CD4-positive, alpha-beta T cell treated with Interleukin-15 for 4 hours (primary cell): ENCODE measurements around the gene BHLHA15.

ENCODE experiments used
- DNase-seq: peaks from one replicate; pipeline ENCODE4 v3.0.0-alpha.2; 2020; ENCODE audit warnings: low spot score

The BHLHA15 gene

DNA sequence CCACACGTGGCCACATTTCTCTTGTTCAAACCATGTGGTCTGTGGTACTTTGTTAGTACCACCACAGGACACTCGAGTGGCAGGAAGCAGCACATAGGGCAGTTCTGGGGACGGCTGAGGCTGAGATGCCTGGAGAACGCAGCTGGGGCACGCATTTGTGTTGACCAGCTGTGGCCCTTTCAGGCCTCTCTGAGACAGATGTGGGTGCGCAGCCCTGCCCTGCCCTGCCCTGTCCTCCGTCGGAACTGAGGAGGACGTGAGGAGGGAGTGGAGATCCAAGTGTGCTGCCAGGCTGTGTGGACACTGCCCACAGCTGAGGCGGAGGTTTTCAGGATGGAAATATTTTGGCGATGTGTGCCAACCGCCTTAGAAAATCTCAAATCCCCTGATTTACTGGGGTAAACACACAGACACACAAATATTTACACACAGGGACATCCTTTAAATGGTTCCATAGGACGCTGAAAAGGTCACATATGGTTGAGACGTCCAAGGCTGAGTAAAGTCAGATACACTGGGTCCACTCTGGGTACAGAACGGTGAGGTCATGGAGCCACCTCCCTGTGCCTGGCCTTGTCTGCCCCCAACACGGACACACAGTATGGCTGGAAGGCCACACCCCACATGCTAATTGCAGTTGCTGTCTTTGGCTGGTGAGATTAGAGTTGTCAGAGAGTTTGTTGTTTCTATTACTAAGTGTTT lies 14.8 kb downstream of the BHLHA15 start:
- no peak for DNase-seq

DNA sequence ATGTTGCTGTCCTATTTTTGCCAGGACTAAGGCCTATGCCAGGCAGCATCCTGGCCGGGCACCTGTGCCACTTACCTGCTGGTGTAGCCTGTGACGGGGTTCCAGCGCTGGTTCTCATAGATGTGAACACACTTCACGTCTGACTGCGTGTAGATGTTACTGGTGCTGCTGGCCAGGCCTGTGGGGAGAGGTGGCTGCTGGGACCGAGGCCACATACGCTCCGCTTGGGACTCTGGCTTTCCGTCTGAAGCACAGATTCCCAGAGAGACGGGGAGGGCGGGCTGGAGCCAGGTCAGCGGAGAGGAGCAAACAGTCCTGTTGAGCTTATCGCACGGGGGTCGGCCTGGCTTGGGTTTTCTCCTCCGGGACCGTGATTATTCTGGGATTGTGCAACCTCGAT lies 16.7 kb downstream of the BHLHA15 start:
- no peak for DNase-seq

DNA sequence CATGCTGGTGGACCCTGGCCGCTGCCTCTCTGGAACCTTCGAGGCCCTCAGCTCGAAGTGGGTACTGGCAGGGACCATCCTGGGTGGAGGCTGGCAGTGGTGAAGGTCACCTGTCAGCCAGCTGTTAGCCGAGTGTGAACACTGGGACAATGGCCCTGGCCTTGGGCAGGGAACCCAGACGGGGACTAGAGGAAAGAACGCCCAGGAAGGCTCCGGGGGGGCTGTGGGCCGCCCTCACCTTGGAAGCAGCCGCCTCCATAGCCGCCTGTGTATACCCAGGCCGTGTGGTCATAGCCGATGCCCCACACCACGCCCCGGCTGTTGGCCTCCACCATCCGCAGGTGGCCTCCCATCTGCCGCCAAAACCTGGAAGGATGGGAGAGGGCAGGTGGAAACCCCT lies 17.6 kb downstream of the BHLHA15 start:
- DNase-seq = no peak

DNA sequence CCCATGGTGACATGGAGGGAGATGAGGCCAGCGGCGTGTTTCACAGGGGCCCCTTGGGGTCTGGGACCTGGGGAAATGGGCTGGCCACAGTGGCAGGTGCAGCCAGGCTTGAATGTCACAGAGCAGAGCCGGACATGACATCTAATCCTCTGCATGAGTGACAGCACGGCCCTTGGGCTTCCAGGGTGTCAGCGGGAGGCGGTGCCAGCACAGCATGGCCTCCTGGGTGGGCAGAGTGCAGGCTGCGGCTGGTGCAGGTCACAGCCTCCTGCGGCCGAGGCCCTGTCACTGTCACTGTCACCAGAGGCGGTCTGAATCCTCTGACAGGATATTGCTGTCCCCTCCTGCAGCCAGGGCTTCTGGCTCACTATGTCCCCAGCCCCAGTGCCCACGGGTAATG lies 18.2 kb downstream of the BHLHA15 start:
- no peak for DNase-seq

DNA sequence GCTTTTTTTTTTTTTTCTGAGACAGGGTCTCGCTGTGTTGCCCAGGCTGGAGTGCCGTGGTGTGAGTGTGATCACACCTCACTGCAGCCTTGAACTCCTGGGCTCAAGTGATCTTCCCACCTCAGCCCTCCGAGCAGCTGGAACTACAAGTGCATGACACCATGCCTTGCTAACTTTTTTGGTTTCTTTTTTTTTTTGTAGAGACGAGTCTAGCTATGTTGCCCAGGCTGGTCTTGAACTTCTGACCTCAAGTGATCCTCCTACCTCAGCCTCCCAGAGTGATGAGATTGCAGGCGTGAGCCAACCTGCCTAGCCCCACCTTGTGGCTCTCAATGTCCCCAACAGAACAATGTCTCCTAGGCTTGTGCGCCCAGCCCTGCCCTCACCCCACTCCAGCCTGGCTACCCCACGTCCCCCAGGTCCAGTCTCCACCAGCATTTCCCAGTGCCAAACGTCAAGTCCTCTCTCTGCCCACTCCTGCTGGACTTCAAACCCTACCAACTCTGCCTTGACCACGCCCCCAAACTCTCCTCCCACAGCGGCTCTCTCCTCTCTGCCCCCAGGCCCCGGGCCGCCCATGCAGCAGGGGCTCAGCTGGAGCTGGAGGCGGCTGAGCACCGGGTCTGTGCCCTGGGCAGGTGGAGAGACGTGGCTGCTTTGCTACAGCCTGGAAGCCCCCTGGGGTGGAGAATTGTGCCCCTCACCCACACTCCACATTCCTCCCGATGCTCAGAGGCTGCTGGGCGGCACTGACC lies 18.9 kb downstream of the BHLHA15 start:
- no peak for DNase-seq

DNA sequence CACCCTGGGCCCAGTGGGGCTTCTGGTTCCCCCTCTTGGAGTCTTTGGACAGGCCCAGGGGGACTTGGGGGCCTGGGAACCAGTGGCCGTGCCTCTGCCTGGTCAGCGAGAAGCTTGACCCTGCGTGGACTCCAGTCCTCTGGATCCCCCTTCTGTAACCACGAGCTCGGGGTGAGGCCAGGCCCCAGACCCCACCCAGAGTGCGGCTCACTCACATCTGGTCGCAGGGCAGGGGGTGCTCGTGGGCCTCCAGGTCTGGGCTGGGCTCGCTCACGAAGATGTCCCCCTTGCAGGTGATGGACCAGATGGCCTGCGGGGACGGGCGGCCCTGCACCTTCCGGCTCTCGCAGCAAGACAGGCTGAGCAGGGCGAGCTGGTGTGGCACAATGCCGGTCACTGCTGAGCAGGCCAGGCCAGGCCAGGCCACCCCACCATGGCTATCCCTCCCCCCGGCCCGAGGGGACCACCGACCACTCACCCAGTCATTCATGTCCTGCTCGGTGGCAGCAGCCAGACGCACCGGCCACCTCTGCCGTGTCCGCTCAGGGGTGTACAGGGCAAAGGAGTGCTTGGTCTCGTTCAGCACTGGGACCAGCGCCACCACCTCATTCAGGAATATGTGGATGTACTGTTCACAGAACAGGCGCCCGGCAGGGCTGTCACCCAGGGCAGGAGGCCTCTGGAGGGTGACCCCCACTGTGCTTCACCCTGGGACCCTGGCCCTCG lies 19.7 kb downstream of the BHLHA15 start:
- DNase-seq = no peak

DNA sequence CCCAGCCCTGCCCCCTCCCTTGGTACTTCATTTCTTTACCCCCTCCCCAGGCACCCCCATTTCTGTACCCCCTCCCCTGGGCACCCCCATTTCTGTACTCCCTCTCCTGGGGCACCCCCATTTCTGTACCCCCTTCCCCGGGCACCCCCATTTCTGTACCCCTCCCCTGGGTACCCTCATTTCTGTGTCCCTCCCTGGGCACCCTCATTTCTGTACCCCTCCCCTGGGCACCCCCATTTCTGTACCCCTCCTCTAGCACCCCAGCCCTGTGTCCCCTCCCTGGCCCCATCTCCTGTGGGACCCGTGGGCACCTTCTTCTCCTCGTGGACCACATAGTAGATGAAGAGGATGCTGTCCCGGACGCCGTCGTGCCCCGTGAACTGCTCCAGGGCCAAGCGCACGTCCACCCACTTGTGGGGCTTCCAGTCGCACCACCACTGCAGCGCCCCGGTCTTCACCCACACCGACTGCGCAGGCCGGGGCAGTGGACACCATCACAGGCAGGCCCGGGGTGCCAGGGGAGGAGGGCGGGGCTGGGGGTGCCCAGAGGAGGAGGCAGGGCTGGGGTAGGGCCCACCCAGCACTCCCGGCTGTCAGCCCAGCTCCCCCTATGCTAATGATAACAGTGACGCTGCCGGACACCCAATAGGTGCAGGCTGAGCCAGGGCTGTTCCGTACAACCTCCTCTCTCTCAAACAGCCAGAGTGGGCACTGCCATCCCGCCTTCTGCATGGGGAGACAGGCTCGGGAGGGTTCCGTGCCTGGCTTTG lies 20.4 kb downstream of the BHLHA15 start:
- DNase-seq = no peak

DNA sequence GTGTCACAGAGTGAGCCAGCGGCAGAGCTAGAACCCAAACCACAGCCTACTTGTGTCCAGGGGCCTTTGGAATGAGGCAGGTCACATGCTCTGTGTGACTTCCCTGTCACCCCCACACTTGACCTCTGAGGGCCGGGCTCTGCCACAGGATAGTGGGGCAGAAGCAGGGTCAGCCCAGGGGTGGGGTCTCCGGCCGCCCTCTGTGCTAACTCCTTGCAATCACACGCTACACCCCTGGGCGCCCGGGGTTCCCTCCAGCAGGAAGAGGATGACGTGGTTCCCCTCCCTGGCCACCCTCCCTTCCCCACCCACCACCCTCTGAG lies 21.0 kb downstream of the BHLHA15 start:
- no peak for DNase-seq

DNA sequence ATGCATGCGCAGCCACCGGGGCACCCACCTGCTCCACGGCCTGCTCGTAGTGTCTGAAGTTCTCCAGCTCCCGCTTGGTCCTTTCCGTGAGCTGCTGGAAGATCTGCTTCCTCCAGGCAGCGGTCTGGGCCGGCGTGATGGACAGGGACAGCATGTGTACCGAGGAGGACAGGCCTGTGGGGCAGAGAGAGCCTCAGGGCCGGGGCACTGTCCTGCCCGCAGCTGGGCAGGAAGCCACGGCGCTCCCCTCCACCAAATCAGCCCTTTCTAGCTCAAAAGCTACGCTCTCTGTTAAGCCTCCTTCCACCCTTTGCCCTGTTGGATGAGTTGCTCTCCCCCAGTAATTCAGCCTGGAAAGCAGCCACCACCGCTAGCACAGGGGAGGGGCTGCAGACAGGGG lies 21.6 kb downstream of the BHLHA15 start:
- no peak for DNase-seq

DNA sequence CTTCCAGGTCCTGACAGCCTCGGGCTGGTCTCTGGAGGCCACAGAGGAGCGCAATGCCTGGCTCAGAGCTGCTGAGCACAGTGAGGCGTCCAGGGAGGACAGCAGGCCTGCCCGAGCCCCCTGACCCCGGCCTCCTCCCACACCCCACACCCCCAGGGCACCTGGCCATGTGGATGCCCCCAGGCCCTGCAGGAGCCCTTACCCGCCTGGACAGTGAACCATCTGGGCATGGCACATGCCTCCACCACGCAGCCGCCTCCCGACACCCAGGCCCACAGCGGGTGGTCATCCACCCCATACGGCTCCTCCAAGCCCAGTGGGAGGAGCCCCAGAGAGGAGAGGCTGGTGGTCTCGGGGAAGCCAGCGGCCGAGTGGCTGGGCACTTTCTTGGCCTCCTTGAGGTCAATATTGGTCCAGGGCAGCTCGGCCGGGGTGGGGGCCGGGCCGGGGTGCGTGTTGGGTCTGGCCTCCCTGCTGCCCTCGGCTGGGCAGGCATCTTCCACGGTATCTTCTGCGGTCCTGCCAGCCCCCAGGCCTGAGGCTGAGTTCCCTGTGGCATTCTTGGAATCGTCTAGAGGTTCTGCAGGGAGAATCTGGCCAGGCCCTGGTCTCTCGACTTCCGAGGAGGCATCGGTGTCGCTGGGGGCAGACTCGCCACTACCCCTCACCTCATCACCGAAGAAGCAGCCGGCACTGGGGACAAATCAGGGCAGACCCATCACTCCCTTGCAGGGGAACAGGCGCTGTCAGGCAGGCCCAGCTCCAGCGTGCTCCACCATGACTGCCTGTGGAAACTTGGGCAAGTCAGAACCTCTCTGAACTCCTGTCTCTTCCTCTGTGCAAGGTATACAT lies 22.2 kb downstream of the BHLHA15 start:
- no peak for DNase-seq

DNA sequence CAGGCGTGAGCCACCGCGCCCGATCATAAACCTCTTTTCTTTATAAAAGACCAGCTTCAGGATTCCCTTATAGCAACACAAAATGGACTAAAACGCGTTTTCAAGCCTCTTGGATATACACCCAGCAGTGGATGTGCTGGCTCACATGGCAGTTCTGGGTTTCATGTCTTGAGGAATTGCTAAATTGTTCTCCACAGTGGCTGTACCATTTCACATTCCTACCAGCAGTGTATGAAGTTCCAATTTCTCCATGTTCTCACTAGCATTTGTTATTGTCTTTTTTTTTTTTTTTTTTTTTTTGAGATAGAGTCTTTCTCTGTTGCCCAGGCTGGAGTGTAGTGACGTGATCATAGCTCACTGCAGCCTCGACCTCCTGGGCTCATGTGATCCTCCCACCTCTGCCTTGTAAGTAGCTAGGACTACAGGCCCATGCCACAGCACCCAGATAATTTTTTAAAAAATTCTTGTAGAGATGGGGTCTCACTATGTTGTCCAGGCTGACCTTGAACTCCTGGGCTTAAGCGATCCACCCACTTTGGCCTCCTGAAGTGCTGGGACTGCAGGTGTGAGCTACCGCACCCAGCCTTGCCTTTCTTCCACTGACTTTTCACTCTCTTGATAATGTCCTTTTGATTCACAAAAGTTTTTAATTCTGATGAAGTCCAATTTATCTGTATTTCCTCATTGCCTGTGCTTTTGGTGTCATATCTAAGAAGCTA lies 23.3 kb downstream of the BHLHA15 start:
- no peak for DNase-seq

DNA sequence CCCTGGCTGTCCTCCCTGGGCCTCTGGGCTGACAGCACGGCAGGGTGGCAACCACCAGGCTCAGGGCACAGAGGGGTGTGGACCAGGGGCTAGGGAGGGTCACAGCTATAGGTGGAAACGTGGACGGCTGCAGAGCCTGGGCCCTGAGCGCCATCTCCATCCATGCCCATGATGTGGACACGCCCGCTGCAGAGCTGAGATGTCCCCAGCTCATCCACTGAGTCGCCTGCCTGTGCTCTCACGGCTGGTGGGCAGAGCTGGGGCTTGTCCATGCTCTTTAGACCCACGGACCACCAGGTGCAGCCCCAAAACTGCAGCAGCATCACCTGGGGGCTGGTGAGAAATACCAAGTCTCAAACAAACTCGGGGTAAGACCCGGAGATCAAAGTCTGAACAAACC lies 24.7 kb downstream of the BHLHA15 start:
- DNase-seq = no peak

DNA sequence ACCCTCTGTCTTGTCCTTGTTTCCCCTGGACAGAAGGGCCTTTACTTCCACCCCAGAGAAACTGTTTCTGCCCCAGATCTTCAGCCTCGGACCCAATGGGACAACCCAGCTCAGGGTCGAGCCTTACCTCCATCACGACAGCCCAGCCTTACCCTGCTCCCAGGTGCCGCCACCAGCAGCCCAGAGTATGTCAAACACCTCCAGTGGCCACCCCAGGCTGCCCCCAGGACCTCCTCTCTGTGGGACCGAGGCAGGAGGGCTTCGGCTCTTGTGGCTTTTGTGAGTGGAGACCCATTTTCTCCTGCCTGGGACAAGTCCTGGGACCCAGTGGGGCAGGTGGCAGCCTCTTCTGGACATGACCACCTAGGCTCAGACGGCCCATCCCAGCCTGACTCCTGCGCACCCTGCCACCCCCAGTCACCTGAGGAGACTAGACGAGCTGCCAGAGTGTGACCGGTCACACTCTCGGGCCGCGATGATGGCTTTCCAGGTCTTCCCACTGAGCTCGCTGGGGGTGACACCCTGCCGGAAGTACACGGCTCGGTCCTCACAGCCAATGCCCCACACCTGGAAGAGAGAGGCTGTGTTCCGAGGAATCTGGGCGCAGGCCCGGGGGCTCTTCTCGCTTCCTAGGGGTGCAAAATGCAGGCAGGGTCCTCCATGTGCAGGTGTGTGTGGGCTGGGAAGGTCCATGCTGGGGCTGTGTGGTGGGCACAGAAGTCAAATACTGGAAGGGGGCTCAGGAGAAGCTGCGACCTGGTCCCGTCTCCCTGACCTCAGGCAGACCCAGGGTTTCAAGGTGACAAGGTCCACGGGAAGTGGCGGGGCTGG lies 25.3 kb downstream of the BHLHA15 start:
- no peak for DNase-seq

DNA sequence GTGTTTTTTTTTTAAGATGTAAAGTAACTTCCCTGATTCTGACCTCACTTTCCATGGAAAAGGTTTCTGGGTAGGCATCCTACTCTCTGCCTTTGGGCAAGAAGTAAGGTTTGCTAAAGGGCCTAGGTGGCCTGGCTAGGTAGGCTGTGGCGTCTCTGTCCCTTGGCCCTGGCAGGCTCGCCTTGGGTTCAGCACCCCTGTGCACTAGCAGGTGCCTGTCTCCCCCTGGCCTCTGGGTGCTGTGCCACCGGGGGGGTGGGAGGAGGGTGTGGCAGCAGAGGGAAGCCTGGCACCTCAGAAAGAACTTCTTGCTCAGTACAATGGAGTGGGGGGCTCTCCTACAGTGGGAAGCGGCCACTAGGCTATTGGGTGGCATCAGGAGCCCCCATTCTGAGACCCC lies 26.8 kb downstream of the BHLHA15 start:
- DNase-seq = no peak

DNA sequence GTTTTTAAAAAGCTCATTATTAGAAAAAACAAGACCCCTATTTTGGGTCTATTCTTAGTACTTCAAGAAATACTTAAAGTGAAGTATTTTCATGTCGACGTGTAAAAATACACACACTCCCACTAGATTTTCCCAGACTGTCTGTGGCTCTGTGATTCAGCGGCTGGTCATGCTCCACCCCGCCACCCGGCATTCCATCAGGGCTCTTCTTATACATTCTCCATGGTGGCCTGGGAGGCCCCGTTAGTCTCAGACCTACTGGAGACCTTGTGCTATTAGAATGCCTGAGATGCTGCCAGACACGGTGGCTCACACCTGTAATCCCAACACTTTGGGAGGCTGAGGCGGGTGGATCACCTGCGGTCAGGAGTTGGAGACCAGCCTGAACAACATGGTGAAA lies 27.7 kb downstream of the BHLHA15 start:
- DNase-seq = no peak

DNA sequence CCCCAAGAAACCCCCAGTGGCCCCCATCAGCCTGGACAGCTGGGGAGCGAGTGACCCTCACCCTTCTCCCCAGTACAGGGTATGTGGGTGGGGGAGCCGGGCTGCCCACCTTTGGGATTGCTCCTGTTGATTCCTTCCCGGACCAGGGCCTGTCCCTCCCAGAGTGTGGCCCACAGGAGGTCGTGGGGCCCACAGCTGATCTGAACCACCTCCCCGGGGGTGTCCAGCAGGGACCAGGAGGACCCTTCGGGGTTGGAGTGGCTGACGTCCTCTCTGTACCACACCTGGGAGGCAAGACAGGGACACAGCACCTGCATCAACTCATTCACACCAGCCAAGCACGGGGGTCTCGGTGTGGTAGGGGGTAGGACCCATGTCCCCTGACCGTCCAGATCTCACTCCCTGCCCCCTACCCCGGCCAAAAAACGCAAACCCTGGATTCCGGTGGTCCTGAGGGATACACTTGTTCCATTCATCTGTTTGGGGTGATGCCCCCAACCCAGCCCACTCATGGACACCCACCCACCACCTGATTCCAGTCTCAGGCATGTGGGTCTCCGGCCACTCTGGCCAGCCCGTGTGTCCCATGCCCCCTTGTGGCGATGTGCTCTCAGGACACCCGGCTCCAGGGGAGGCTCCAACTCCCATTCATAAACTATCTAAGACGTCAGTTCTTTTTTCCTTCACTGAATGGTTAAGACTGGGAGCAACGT lies 29.9 kb downstream of the BHLHA15 start:
- no peak for DNase-seq

DNA sequence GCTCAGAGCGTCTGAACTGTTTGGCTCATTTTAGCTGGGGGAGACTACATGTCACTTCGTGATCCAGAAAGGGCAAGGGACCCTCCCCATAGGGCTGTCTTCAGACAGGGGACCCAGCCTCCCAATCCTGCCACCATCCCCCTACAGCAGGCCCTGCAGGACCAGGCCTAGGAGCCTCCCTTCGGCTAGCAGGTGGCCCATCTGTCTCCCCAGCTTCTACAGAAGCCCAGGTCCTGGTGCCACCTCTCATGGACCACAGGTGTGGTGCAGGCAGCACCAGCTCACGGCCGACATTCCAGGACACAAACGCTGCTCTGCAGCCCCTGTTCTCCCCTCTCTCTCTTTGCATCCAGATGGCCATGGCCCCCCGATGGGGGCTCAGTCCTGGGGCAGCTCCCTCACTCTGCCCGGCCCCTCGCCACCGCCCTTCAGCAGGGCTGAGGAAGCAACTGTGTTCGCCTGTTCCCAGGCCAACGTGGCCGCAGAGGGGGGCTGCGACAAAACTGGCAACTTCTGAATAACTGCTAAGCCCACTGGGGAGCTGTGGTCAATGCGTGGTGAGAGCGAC lies 30.5 kb downstream of the BHLHA15 start:
- DNase-seq = no peak

DNA sequence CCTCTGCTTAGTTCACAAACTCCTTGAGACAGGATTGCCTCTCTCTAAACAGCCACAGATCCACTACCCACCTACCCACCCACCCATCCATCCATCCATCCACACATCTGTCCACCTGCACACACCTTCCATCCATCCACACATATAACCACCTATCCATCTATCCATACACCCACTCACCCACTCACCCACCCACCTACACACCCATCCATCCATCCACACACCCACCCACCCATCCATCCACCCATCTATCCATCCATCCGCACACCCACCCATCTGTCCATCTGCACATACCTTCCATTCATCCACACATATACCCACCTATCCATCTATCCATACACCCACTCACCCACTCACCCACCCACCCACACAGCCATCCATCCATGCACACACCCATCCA lies 31.1 kb downstream of the BHLHA15 start:
- DNase-seq = no peak

DNA sequence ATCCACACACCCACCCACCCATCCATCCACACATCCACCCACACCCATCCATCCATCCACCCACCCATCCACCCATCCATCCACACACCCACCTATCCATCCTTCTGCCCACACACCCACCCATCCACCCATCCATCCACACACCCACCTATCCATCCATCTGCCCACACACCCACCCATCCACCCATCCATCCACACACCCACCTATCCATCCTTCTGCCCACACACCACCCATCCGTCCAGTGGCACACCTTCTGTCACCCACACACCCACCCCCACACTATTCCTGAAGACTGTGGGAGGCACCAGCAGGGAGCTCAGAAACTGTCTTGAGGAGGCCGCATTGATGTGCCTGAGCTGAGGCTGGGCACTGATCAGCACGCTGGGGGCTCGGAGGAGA lies 31.7 kb downstream of the BHLHA15 start:
- no peak for DNase-seq
